T1000 (cell line): ENCODE data around the gene ACVR2A.

Experiments
- DNase-seq: peaks from one replicate; lab custom pipeline; 2025; ENCODE audit warnings: mixed read lengths; lab: John Stamatoyannopoulos, UW

The ACVR2A gene

DNA sequence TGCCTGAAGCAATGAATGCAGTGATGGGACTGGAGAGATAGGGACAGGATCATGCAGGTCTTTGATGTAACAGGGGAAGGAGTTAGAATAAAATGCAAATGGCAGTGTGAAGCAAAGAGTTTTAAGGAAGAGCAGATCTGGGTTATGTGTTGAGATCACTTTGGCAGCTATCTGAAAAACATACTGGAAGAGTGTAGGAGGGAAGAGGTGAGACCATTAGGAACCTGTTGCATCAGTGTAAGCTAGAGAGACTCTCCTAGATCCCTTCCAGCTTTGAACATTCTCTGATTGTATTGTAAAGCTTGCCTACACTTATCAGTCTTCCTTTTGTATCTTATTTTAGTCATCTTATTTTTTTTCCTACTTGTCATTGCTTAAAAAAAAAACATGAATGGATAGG lies 10.5 kb downstream of the ACVR2A start:
- no peak for DNase-seq

DNA sequence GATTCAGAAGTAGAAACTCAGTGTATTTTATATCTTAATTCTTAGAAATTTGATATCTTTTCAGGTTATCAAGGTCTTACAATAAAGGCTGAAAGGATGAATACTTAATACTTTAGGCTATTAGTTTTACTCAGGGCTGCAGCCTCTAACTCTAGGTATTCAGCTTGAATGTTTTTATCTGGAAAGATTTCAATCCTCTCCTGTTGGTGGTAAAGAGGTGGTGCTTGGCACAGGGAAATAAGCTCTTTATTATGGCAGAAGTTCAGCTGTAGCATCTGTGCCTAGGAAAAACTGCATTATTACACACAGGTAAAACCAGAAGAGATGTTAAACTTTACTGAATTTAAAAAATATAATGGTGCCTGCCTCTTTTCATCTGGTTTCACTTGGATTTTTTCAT lies 11.1 kb downstream of the ACVR2A start:
- DNase-seq, result no peak

DNA sequence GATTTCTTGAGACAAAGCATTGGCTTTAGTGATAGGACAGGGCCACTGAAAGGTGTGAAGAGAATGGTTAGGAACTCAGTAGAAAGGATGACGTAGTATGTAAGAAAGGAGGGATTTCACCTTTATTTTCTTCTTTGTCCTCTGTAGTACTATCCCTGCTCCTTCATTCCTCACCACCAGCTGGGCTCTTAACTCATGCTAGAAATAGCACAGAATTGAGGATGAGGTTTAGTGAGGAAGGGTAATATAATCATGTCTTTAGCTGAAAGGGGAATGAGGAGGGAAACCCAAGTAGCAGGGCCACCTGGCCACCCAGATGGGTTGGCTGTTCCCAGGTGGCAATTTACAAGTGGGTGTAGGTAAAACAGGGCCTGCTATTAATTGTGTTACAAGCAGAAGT lies 15.2 kb downstream of the ACVR2A start:
- DNase-seq, result no peak

DNA sequence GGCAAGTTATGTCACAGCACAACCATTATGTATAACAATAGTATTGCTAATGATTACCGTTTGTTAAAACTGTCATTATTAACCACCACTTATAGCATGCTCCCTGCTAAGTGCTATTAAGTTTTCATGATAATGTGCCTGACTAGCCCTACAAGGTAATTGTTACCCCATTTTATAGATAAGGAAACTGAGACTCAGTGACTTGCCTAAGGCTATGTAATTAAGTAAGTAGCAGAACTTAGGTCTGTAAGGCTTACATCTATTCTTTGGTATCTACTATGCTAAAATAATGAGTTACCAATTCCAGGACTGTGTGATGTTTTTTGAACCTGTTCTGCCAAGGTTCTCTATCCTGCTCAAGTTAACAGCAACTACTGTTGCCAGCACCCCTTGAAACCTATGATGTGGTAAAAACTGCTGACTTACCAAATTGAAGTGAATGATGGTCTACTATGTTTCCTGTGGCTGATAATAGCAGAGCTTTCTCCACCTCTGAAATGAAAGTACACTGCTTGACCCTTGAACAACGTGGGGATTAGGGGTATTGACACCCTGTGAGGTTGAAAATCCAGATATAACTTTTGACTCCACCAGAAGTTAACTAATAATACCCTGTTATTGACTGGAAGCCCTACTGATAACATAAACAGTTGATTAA lies 18.2 kb downstream of the ACVR2A start:
- DNase-seq, result no peak

DNA sequence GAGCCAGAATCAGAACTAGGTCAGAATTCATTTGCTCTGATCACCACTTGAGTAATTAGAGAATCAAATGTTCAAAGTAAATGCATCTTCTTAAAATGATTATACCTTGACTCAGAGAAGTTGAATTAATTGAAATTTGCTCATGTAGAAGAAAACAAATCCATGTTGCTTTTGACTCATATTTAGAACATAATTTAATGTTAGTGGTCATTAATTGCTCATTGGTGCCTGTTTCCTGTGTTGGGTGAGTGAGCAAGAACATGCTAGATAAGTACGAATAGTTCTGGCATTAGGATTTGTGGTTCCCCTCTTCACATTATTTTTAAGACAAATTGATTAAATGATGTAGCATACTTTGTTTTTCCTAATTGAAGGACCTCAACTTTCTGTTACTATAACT lies 19.0 kb downstream of the ACVR2A start:
- no peak for DNase-seq

DNA sequence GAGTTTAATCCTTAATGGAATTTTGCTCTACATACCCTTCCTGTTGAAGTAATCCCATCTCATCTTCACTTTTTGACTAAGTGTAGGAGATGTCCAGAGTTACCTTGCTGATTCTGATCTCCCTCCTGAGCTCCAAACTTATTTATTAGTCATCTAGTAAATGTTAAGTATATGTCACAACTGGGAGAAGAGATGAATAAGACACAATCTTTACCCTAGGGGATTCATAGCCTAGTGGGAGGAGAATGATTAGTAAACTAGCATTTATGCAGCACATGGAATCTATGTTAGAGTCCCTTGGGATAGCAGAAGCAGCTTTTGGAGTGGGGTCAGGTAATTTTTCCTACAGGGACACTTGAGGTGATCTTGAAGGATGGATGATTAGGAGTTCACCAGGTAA lies 20.7 kb downstream of the ACVR2A start:
- no peak for DNase-seq

DNA sequence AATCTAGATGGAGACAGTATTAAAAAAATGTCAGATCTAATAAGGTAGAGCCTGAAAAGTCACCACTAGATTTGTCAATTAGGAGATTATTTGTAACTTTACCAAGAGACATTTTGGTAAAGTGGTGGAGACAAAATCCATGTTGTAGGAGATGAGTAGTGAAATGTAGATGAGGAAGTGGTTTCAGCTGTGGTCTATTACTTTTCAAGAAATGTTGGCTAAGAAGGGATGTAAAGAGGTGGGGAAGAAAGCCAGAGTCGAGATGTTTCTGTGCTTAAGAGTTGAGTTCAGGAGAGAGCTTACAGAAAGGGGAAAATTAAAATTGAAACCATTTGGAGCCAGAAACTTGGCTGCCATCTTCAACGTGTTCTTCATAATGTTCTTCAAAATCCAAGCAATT lies 22.2 kb downstream of the ACVR2A start:
- DNase-seq, result no peak

DNA sequence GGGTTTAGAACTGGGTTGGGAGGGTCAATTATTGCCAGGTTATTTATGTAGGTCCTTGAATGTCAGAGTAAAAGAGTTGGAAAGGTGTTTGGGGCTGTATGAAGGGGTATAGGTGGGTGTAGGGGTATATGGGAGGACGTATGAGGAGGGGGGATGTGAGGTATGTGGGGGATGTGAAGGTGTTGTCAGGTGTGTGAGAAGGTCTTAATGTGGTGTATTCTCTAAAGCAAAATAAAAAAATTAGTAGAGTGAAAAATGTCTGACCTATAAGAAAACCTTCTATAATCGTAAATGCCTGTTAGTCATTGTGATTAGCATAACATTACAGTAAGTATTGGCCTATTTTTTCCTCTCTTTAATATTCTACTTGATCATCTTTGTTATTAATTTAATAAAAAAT lies 25.1 kb downstream of the ACVR2A start:
- DNase-seq, result no peak

DNA sequence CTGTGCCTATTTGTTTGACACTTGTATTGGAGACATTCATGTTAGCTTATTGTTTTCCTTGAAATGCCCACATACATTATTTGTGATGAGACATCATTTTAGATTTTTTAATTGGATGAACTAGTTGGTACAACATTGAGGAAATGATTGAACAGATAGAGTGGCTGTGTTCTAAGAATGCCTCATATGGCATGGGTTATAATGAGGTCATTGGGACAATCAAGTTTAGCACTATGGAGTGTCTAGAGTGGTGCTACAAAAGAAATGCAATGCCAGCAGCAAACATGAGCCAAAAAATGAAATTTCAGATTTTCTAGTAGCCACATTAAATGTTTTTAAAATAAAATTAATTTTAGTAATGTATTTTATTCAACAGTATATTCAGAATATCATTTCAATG lies 28.1 kb downstream of the ACVR2A start:
- no peak for DNase-seq

DNA sequence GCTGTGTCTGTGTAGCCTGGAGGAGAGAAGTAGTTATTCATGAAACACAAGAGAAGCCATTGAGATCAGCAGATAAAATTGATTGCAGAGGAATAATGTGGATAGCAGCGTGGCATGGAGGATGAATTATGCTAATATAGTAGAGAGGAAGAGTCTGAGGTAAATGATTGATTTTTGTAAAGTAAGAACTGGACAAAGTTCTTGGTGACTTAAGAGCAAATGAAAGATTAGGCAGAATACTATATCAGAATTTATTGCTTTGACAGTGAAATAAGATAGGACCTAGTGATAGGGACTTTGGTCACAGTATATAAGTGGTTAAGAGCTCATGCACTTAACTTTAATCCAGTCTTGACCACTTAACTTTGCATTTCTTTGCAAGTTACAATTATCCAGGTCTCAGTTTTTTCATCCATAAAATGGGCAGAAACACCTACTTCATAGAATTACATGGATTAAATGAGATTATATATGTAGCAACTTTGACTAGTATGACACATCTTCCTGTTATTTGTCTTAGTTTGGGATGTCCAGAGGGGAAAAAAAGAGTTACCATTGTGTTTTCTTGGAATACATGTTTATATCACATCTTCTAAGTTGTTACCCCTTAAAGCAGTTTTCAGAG lies 29.1 kb downstream of the ACVR2A start:
- DNase-seq, result no peak

DNA sequence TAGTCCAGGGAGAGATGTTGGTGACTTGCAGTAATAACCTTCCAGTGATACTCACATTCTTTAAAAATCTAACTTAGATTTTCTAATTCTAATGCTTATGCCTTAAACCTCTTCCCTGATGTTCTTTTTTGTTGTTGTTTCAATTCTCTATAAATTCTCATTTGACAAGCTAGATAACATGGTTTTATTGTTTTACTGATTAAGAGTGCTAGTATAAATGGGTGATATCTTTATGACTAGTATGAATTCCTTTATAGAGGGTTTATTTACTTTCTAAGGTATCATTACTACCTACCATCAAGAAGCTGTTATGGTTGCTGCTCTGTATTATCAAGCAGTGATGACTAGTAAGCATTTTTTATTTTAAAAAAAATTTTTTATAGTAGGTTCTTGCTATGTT lies 35.0 kb downstream of the ACVR2A start:
- no peak for DNase-seq

DNA sequence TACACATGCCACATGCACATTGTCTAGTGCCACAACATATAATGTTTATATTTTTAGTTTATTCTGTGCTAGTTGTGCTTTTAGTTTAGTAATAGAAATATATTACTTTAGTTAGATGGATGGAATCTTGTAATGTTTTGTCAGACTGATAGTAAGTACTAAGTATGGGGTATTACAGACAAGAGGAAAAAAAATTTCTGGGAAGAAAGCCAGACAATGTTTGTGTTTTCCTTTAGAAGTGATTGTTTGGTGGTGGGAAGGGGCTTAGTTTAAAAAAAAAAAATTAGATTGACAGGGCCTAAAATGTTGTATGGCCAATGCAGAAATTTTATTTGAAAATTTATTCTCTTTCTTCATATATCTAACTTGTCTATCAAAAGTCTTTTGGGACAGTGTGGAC lies 37.8 kb downstream of the ACVR2A start:
- DNase-seq, result no peak

DNA sequence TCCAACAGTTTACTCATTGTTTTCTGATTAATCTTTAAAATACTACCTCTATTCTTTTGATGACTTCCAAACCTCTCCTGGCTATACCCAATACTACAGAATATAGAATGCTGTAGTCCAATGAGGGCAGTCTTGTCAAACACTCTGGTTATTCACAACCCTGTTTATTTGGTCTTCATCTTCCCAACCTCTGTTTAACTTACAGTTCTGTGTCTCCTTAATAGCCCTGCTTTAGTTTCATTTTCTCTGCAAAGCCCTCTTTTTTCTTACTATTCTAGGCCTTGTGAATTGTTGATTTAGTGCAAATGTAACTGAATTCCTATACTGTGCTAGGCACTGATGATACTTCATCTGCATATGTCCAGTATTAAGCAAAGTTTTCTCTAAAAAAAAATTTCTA lies 40.0 kb downstream of the ACVR2A start:
- DNase-seq, result no peak

DNA sequence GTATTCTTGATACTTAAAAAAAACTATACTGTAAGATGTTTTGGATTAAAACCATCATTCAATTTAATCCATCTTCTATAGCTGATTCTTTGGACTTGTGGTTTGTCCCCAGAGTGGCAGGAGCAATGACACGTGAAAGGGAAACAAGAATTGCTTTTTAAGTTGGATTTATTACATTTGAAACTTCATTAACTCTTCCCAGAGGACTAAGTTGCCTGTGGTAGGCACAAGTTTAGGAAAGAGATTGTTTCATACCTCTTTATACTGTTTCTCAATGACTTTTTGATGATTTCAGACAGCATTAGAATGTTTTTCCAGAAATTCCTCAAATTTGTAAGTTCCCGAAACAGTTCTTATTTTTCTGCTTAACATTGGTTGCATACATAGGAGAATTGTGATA lies 41.3 kb downstream of the ACVR2A start:
- no peak for DNase-seq

DNA sequence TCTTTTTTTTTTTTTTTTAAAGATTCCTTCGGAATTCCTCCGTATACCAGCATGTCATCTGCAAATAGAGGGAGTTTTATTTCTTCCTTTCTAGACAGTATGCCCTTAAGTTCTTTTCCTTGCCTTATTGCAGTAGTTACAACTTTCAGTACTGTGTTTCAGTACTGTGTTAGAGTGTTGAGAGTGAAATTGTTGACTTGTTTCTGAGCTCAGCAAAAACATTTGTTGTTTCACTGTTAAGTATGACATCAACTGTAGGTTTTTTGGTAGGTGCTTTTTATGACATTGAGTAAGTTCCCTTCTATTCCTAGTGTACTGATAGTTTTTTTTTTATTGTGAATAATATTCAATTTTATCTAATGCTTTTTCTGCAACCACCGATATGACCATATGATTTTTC lies 43.9 kb downstream of the ACVR2A start:
- no peak for DNase-seq

DNA sequence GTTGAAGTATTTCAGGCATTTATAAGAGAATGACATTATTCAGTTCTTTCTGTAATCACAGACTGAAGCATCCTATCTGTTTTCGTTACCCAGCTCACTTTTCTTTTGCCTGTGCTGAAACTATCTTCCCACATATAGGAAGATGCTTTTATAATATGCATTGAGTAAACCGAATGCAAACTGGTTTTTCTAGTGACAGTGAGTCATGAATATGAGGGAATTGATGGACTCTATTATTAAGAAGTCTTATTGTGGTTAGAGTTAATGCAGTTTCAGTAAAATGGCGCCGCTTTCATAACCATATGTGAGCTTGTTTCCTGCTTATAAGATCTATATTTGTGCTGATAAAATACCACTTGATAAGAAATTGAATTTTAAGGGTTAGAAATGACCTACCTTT lies 59.2 kb downstream of the ACVR2A start:
- DNase-seq, result no peak

DNA sequence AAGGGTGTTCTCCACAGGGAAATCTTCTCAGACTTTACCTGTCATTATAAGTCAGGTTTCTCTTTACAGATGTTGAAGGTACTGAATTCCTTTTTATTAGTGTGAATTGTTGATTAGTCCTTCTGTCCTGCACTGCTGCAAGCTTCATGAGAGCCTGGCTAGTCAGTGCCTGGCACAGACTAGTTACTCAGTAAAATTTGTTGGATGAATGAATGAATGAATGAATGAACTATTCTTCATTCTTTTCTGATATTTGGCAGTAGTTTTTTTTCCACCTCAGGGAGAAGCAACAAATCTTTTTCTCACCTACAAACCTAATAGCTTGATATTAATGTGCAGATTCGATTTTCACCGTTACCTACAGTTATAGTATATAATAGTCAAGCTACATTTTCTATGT lies 64.3 kb downstream of the ACVR2A start:
- no peak for DNase-seq

DNA sequence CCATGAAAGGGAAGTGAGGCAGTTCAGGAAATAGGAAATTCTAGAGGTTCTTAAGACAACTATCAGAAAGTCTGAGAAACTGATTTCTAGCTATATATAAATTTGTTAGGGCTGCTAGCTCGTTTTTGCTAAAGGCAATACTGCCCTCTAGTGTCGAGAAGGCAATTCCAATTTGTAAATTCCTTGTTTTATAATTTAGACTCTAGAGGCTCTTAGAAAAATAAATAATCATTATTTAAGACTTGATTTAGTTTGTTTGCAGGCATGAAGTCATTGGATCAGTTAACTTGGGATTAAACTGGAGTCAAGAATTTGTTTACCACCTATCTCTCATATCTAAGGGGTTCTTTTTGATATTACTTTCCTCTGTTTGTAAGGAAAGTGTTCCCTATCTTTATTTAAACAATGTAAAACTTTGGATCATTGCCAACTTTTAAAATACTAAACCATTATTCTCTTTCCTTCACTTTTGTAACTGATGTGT lies 66.2 kb downstream of the ACVR2A start:
- no peak for DNase-seq

DNA sequence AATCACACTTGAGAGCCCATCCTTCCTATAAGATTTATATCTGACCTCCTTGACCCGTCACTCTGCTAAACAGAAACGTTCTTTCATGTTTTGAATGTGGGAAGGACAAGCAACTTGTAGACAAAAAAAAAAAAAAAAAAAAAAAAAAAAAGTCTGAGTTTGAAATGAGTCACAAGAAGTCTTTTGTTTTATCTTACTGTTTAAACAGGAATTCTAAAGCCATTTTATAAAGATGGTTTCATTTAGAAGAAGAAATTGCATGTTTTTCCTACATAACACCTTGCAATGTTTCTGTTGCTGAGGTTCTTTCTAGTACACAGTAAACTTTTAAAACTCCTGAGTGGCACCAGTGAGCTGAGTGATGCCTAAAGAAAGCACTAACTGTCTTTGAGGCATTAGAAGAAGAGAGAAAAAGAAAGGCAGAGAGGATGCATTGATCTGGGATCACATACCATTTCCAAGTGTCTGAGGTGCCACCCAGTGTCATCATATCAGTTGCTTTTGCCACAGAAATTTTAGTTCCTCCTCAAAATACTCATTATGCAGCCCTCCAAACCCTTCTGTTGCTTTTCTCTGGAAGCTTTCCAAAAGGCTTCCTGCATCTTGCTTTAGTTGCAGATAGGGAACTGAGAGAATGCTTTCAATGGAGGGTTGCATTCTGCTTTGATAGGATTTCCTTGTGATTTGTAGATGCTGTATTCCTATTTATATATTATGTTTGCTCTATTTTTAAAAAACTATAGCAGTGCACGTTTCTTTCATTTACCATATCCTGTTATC lies 69.1 kb downstream of the ACVR2A start:
- DNase-seq, result no peak

DNA sequence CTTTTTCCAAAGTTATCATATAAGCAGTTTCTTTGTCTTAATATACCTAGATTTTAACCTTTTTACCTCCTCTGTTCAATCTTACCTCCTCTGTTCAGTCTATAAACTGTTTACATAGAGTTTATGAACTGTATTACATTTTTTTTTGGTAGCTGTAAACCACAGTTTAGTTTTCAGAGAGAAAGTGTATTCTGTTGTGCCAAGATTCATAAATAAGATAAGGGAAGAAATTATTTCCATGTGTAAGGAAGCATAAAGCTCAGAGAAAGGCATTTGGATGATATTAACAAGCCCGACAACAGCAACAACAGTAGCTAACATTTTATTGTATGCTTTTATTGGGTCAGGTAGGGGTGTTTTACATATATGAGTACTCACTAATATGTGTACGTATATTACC lies 71.2 kb downstream of the ACVR2A start:
- DNase-seq, result no peak

DNA sequence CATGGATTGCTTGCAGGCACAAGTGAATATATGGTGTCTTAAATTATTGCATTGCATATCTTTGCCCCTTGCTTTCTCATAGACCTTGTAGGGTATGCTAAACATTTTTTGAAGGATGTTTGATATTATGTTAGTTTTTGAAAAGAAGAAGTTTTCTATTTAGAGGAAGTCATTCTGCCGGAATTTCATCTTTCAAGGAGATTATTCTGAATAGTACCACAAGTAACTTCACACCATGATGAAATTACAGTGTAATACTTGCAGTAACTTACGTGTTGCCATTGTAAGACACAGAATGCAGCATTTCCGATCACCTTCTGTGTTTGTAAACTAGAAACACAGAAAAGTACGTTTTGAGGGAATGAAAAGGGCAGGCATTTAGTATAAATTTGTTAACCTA lies 71.9 kb downstream of the ACVR2A start:
- DNase-seq, result no peak

DNA sequence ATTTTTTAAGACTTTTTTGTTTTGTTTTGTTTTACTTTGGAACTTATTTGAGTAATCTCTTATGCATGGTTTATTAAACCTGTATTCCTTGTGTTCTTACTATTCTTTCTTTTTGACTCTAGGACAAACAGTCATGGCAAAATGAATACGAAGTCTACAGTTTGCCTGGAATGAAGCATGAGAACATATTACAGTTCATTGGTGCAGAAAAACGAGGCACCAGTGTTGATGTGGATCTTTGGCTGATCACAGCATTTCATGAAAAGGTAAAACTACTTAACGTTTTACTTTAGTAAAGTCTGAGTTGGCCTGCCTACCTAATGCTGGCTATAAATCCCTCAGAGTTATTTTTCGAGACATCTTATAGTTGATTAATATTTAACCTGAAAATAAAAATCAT lies 72.3 kb downstream of the ACVR2A start:
- DNase-seq, result no peak

DNA sequence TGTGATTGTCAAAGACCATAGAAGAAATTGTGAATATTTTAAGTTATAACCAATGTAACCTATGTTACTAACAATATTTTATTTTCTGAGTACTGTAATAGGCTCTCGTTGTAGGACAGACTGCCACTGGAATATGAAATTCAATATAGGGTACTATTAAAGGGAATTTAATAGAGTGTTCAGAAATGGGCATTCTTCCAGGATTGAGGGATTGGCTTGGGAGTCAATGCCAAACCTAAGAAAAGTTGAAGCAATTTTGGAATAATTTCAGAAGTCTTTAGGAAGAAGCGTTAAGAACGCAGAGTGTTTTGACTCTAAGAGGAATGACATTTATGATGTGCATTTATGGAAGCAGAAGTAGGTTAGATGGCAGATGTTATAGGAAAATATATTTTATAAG lies 79.0 kb downstream of the ACVR2A start:
- no peak for DNase-seq
